MM.1S (cell line): ENCODE data around the gene LIN37.

Source experiments
- EZH2 ChIP-seq: fragments of 300-600 bp; sonication (generic); optimal IDR thresholded peaks from 2 replicates; pipeline ENCODE3; 2017; ENCODE audit warnings: low read depth, mild to moderate bottlenecking, antibody characterized with exemption, low read length, mixed read lengths
- TF ChIP-seq, protein P1 (sequence below): fragments of 300-600 bp; sonication (generic); IDR thresholded peaks from 2 replicates; pipeline ENCODE4 v1.5.1; 2016; ENCODE audit warnings: antibody characterized with exemption, low read length, mixed read lengths

DNA sequence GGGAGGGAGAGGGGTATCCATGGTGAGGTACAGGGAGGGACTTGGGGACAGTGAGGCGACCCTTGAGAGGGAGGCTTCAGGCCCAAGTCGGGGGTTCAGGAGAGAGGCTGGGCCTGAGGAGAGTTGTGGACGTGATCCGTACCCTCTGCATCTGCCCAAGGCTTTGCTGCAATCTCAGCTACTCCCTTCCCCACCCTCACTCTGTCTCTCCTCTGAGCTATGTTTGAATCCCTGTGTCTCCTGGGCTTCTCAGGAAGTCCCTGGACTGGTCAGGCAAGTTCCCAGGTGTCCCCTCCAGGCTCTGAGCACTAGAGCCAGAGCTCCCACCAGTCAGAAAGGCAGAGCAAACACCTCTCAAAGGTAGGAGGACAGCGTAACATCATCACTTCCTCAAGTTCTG is 1.8 kb downstream of the LIN37 start:
- TF ChIP-seq EZH2: no peak
- TF ChIP-seq, protein P1, sequence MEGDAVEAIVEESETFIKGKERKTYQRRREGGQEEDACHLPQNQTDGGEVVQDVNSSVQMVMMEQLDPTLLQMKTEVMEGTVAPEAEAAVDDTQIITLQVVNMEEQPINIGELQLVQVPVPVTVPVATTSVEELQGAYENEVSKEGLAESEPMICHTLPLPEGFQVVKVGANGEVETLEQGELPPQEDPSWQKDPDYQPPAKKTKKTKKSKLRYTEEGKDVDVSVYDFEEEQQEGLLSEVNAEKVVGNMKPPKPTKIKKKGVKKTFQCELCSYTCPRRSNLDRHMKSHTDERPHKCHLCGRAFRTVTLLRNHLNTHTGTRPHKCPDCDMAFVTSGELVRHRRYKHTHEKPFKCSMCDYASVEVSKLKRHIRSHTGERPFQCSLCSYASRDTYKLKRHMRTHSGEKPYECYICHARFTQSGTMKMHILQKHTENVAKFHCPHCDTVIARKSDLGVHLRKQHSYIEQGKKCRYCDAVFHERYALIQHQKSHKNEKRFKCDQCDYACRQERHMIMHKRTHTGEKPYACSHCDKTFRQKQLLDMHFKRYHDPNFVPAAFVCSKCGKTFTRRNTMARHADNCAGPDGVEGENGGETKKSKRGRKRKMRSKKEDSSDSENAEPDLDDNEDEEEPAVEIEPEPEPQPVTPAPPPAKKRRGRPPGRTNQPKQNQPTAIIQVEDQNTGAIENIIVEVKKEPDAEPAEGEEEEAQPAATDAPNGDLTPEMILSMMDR: no peak
